GM12878 (cell line): ENCODE results near the gene STK39. TPM values are rescaled to one million over a fixed set of nuclear protein-coding genes. Genes with fewer than 3 reads are reported as not detected.

Experiments used
- ATAC-seq: fragments of 200-7000 bp; cut with Tn5 transposase; 3 replicates; pipeline ENCODE4 v1.9.1; 2020; ENCODE audit warnings: mild to moderate bottlenecking, moderate library complexity
- BruUV-seq: library from RNA; stranded (reverse); fragments of 400-500 nt; replicated peaks from 2 replicates; lab custom pipeline; 2021; lab: Mats Ljungman, UMichigan
- CTCF ChIA-PET: fragments of 300-600 bp; sonication (Branson Sonifier 250); formaldehyde crosslinking; extraction: SDS; loops from one replicate; lab custom pipeline; 2021; ENCODE audit warnings: inconsistent platforms; lab: Yijun Ruan, JAX
- POLR2A ChIA-PET: fragments of 350-600 bp; formaldehyde crosslinking; extraction: SDS; loops from one replicate; lab custom pipeline; 2021; ENCODE audit warnings: inconsistent platforms; lab: Charles Lee
- RAD21 ChIA-PET: fragments of 300-600 bp; sonication (Branson Sonifier 250); formaldehyde crosslinking; loops from one replicate; lab custom pipeline; 2023; ENCODE audit warnings: antibody characterized with exemption; ENCODE audit not compliant: unreplicated experiment; lab: Charles Lee
- SMC1A ChIA-PET: fragments of 300-600 bp; sonication (Branson Sonifier 250); formaldehyde crosslinking; loops from one replicate; lab custom pipeline; 2023; ENCODE audit not compliant: unreplicated experiment, uncharacterized antibody; lab: Charles Lee
- DNase-seq: peaks from one replicate; pipeline ENCODE4 v3.0.0-alpha.2; 2011; ENCODE audit warnings: low read depth, low spot score
- FAIRE-seq: peaks from 3 replicates; lab custom pipeline; 2011; peaks lifted over from hg19 to GRCh38; lab: Jason Lieb, UNC
- H2AFZ ChIP-seq: 2 replicates; pipeline ENCODE4 v1.6.0; 2011; ENCODE audit warnings: low read depth, low read length, control low read depth; ENCODE audit not compliant: control insufficient read depth
- H3K27ac ChIP-seq: 2 replicates; pipeline ENCODE4 v1.5.1; 2011; ENCODE audit warnings: control low read depth; ENCODE audit not compliant: control insufficient read depth, insufficient read depth
- H3K27me3 ChIP-seq, 2 experiments: replicated peaks in 1 of 2; 2 replicates each; pipeline versions ENCODE4 v1.6.0 to v1.6.1; 2011; ENCODE audit warnings: low read length in 1 of 2; ENCODE audit not compliant: control insufficient read depth in 2 of 2, insufficient read depth in 2 of 2
- H3K36me3 ChIP-seq, 2 experiments: 2 replicates each; pipeline ENCODE4 v1.5.1; 2011; ENCODE audit warnings: low read length in 1 of 2; ENCODE audit not compliant: control insufficient read depth in 2 of 2, insufficient read depth in 2 of 2
- H3K4me1 ChIP-seq: 2 replicates; pipeline ENCODE4 v1.6.1; 2011; ENCODE audit warnings: mild to moderate bottlenecking, low read length, moderate library complexity, mixed read lengths; ENCODE audit not compliant: control insufficient read depth, insufficient read depth
- H3K4me2 ChIP-seq: 2 replicates; pipeline ENCODE4 v1.6.0; 2011; ENCODE audit warnings: control low read depth; ENCODE audit not compliant: control insufficient read depth, insufficient read depth
- H3K4me3 ChIP-seq: fragments of 200-600 bp; sonication (generic); 2 replicates; pipeline ENCODE4 v1.5.1; 2016
- H3K79me2 ChIP-seq: 2 replicates; pipeline ENCODE4 v1.6.0; 2011; ENCODE audit warnings: low read length; ENCODE audit not compliant: control insufficient read depth, insufficient read depth
- H3K9ac ChIP-seq: 2 replicates; pipeline ENCODE4 v1.8.0; 2011; ENCODE audit warnings: low read length, control low read depth, mixed read lengths; ENCODE audit not compliant: control insufficient read depth, insufficient read depth
- H3K9me3 ChIP-seq: replicated peaks from 3 replicates; pipeline ENCODE4 v1.5.1; 2011; ENCODE audit warnings: mild to moderate bottlenecking, low read length; ENCODE audit not compliant: control insufficient read depth, insufficient read depth
- H4K20me1 ChIP-seq: 2 replicates; pipeline ENCODE4 v1.6.0; 2011; ENCODE audit not compliant: control insufficient read depth, insufficient read depth
- ATF2 ChIP-seq: IDR thresholded peaks from 2 replicates; pipeline ENCODE4 v1.6.1; 2012; ENCODE audit warnings: low read length, inconsistent platforms
- MEF2A ChIP-seq: IDR thresholded peaks from 2 replicates; pipeline ENCODE4 v1.6.1; 2011; ENCODE audit warnings: low read depth, mild to moderate bottlenecking, low read length, moderate library complexity; ENCODE audit not compliant: insufficient read depth
- NKRF ChIP-seq: fragments of 450-650 bp; conservative IDR thresholded peaks from 2 replicates; pipeline ENCODE4 v1.6.1; 2017; ENCODE audit warnings: mild to moderate bottlenecking, moderate library complexity
- PAX5 ChIP-seq: IDR thresholded peaks from 2 replicates; pipeline ENCODE4 v1.6.1; 2011; ENCODE audit warnings: low read depth, low read length, borderline replicate concordance
- SMAD1 ChIP-seq: fragments of 450-650 bp; IDR thresholded peaks from 2 replicates; pipeline ENCODE4 v1.6.1; 2018; ENCODE audit warnings: mild to moderate bottlenecking, low read depth; ENCODE audit not compliant: partially characterized antibody
- TAF1 ChIP-seq: IDR thresholded peaks from 2 replicates; pipeline ENCODE4 v1.6.1; 2011; ENCODE audit warnings: mild to moderate bottlenecking, low read depth, low read length, borderline replicate concordance
- ZNF207 ChIP-seq: fragments of 450-650 bp; IDR thresholded peaks from 2 replicates; pipeline ENCODE4 v1.6.1; 2014; ENCODE audit warnings: antibody characterized with exemption, mild to moderate bottlenecking, borderline replicate concordance
- WGBS: methylation state at CpG from one replicate; pipeline ENCODE4 v1.1.6; 2016; ENCODE audit warnings: low lambda C conversion rate; ENCODE audit not compliant: insufficient replicate concordance, insufficient coverage; ENCODE audit errors: missing lambda C conversion rate; 5-methylcytosine and 5-hydroxymethylcytosine counted together
- in situ Hi-C: fragments of 300-500 bp; cut with MboI; formaldehyde crosslinking; loops from 9 replicates; pipeline ENCODE4 v1.14.3; 2018; ENCODE audit warnings: mixed read lengths
- intact Hi-C: fragments of 100-400 bp; cut with micrococcal nuclease; formaldehyde crosslinking; loops from one replicate; pipeline ENCODE4 v1.14.2; 2022; ENCODE audit not compliant: unreplicated experiment
- polyA plus RNA-seq, 11 experiments: library from polyadenylated mRNA; depleted of rRNA in 4 of 11; unstranded in 6 of 11; stranded (reverse) in 5 of 11; fragments of >200 nt; fragmentation: Nextera tagmentation in 4 of 11; fragmentation: Illumina TruSeq in 1 of 11; extraction: Ambion mirVana in 4 of 11; extraction: Trizol in 1 of 11; gene quantifications; 1 replicate in 1 of 11; 2 replicates in 10 of 11; pipeline versions ENCODE4 v1.2.1 to v1.2.3, GENCODE V29; 2011 to 2016; ENCODE audit warnings: inconsistent platforms in 2 of 11, missing spikeins in 2 of 11, low read depth in 1 of 11
- total RNA-seq, 4 experiments: library from RNA; depleted of rRNA in 3 of 4; stranded (reverse); fragments of >200 nt in 3 of 4; fragmentation: Illumina TruSeq in 1 of 4; extraction: Trizol in 1 of 4; gene quantifications; 2 replicates each; pipeline versions ENCODE4 v1.2.1 to v1.2.3, GENCODE V29; 2013 to 2021

The STK39 gene
- total and polyA plus RNA-seq, 10 of the 15 experiments (the other 5 are each of a cell fraction or from before 2014, with no cell fraction given), result 0.03 to 0.21 (median 0.07) TPM; not detected in 5

DNA sequence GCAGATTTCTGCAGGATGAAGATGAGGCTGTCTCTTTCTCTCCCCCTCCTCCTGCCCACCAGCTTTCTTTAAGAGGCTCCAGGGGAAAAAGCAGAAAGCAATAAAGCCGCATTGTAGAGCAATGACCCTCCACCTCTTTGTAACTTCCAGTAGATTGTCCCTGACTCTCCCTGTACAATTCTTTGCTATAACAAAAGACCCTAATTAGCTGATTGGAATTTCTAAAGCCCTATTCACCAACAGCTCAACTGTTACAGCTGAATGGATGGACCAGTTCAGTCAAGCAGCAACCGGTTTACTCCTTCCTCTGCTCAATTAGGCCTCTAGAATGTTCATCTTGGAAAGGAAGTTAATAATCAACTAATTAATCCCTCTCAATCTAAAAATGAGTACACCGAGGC is 301.0 kb downstream of the STK39 start:
- Histone ChIP-seq H3K79me2 (no peaks in the 10 kb centered on the region), H3K36me3 (no peaks in the 10 kb centered on the region), H3K4me3 (no peak overlapping the region), H2AFZ (no peak overlapping the region), H3K27me3 (no peaks in the 10 kb centered on the region), H3K9me3 (no peaks in the 10 kb centered on the region), H3K9ac (no peak overlapping the region), H3K4me2 (no peak overlapping the region)
- no TSS peak for BruUV-seq
- CTCF ChIA-PET, result interaction anchor here (0.6 kb wide), 1 partner anchor 271 kb away, joined by 3 read pairs; no protein-coding TSS in a partner anchor
- in situ Hi-C loops, result no loop called here
- RAD21 ChIA-PET, result no interaction called here
- FAIRE-seq, result no peak
- intact Hi-C loops, result no loop called here
- 15% methylated on average over 3 of the region's 3 CpGs for WGBS
- SMC1A ChIA-PET, result no interaction called here
- no peak for TF ChIP-seq SMAD1
- TF ChIP-seq ZNF207, result no peak
- TF ChIP-seq ATF2, result no peak
- no peak for TF ChIP-seq TAF1
- no peak for TF ChIP-seq NKRF
- no peak for TF ChIP-seq MEF2A
- no peak for TF ChIP-seq PAX5
- TF ChIP-seq, all 136 proteins: peak for 0
- no peak for DNase-seq
- no peaks in the 10 kb centered on the region for H4K20me1 ChIP-seq
- no peak overlapping the region for H3K27ac ChIP-seq
- POLR2A ChIA-PET, result no interaction called here
- no peak for ATAC-seq
- no peaks in the 10 kb centered on the region for H3K4me1 ChIP-seq
